Liver (tissue), 9 donors: ENCODE data around the gene IPO9. TPM values are rescaled to one million over a fixed set of nuclear protein-coding genes. Genes with fewer than 3 reads are reported as not detected.

ENCODE experiments used
- DNase-seq: peaks from one replicate; pipeline ENCODE4 v3.0.0-alpha.2; 2017; ENCODE audit warnings: low spot score
- H3K27ac ChIP-seq, 2 donors: one replicate each; pipeline ENCODE4 v1.7.0; 2013; ENCODE audit warnings: inconsistent platforms in 2 of 2, low read length in 2 of 2, control low read depth in 1 of 2, low read depth in 1 of 2, mild to moderate bottlenecking in 1 of 2
- H3K27me3 ChIP-seq, 4 donors: one replicate each; pipeline versions ENCODE4 v1.6.1 to v1.7.0; 2013; ENCODE audit warnings: low read length in 3 of 4, inconsistent platforms in 1 of 4, mild to moderate bottlenecking in 1 of 4, moderate library complexity in 1 of 4; ENCODE audit not compliant: control insufficient read depth in 4 of 4, insufficient read depth in 4 of 4
- H3K36me3 ChIP-seq, 4 donors: one replicate each; pipeline versions ENCODE4 v1.6.1 to v1.7.0; 2013; ENCODE audit warnings: low read length in 3 of 4, mild to moderate bottlenecking in 3 of 4, low read depth in 1 of 4, moderate library complexity in 1 of 4; ENCODE audit not compliant: control insufficient read depth in 4 of 4, insufficient read depth in 3 of 4
- H3K4me1 ChIP-seq, 4 donors: one replicate each; pipeline versions ENCODE4 v1.6.1 to v1.7.0; 2013; ENCODE audit warnings: low read length in 3 of 4, mild to moderate bottlenecking in 3 of 4, moderate library complexity in 1 of 4; ENCODE audit not compliant: control insufficient read depth in 4 of 4, insufficient read depth in 4 of 4
- H3K4me3 ChIP-seq, 3 donors: one replicate each; pipeline versions ENCODE4 v1.6.1 to v1.7.0; 2013; ENCODE audit warnings: low read length in 3 of 3, control low read depth in 1 of 3, low read depth in 1 of 3, mild to moderate bottlenecking in 1 of 3
- H3K9ac ChIP-seq, 2 donors: one replicate each; pipeline ENCODE4 v1.7.0; 2013; ENCODE audit warnings: low read length in 2 of 2, mild to moderate bottlenecking in 2 of 2, moderate library complexity in 2 of 2, control low read depth in 1 of 2, low read depth in 1 of 2
- H3K9me3 ChIP-seq, 4 donors: one replicate each; pipeline versions ENCODE4 v1.6.1 to v1.7.0; 2013; ENCODE audit warnings: low read length in 3 of 4; ENCODE audit not compliant: control insufficient read depth in 4 of 4
- EGR1 ChIP-seq, 2 donors: IDR thresholded peaks; 2 replicates each; pipeline ENCODE4 v1.6.1; 2016 to 2018; ENCODE audit warnings: antibody characterized with exemption in 2 of 2, low read depth in 2 of 2
- FOXA1 ChIP-seq: IDR thresholded peaks from 2 replicates; pipeline ENCODE4 v1.6.1; 2016; ENCODE audit warnings: antibody characterized with exemption
- FOXA2 ChIP-seq: IDR thresholded peaks from 2 replicates; pipeline ENCODE4 v1.6.1; 2016; ENCODE audit warnings: antibody characterized with exemption
- GABPA ChIP-seq, 2 donors: IDR thresholded peaks in 1 of 2; conservative IDR thresholded peaks in 1 of 2; 2 replicates each; pipeline ENCODE4 v1.6.1; 2016; ENCODE audit warnings: antibody characterized with exemption in 2 of 2, mild to moderate bottlenecking in 1 of 2, moderate library complexity in 1 of 2
- HNF4A ChIP-seq, 2 donors: conservative IDR thresholded peaks; 2 replicates each; pipeline ENCODE4 v1.6.1; 2016; ENCODE audit warnings: antibody characterized with exemption in 2 of 2, mild to moderate bottlenecking in 2 of 2
- HNF4G ChIP-seq: IDR thresholded peaks from 2 replicates; pipeline ENCODE4 v1.6.1; 2016; ENCODE audit warnings: antibody characterized with exemption
- JUND ChIP-seq, 2 donors: IDR thresholded peaks; 2 replicates each; pipeline ENCODE4 v1.6.1; 2016; ENCODE audit warnings: antibody characterized with exemption in 2 of 2
- MAX ChIP-seq: IDR thresholded peaks from 2 replicates; pipeline ENCODE4 v1.6.1; 2016; ENCODE audit warnings: antibody characterized with exemption
- NR2F2 ChIP-seq: IDR thresholded peaks from 2 replicates; pipeline ENCODE4 v1.6.1; 2016; ENCODE audit warnings: antibody characterized with exemption
- RAD21 ChIP-seq, 2 donors: IDR thresholded peaks; 2 replicates each; pipeline ENCODE4 v1.6.1; 2016; ENCODE audit warnings: antibody characterized with exemption in 2 of 2, mild to moderate bottlenecking in 2 of 2
- RXRA ChIP-seq, 2 donors: IDR thresholded peaks; 2 replicates each; pipeline ENCODE4 v1.6.1; 2017 to 2018; ENCODE audit warnings: antibody characterized with exemption in 2 of 2, mild to moderate bottlenecking in 1 of 2
- SP1 ChIP-seq: IDR thresholded peaks from 2 replicates; pipeline ENCODE4 v1.6.1; 2018; ENCODE audit warnings: antibody characterized with exemption, mild to moderate bottlenecking
- TAF1 ChIP-seq: conservative IDR thresholded peaks from 2 replicates; pipeline ENCODE4 v1.6.1; 2016; ENCODE audit warnings: antibody characterized with exemption, mild to moderate bottlenecking
- YY1 ChIP-seq: IDR thresholded peaks from 2 replicates; pipeline ENCODE4 v1.6.1; 2016; ENCODE audit warnings: antibody characterized with exemption, mild to moderate bottlenecking
- WGBS: extraction: QIAGEN DNeasy Blood & Tissue Kit; methylation state at CpG from one replicate; pipeline ENCODE4 v1.1.7; 2013; 5-methylcytosine and 5-hydroxymethylcytosine counted together
- polyA plus RNA-seq, 2 donors: library from polyadenylated mRNA; stranded (reverse) in 1 of 2; unstranded in 1 of 2; fragments of 200-250 nt in 1 of 2; fragments of >200 nt in 1 of 2; fragmentation: Nextera tagmentation in 1 of 2; extraction: Ambion mirVana in 1 of 2; gene quantifications; one replicate each; pipeline versions ENCODE4 v1.2.1 to v1.2.3, GENCODE V29; 2013 to 2015
- total RNA-seq, 2 donors: library from RNA; depleted of rRNA; stranded (reverse); fragments of >200 nt; gene quantifications; one replicate each; pipeline ENCODE4 v1.2.3, GENCODE V29; 2014
- TF ChIP-seq, protein P1 (sequence below): fragments of 150-350 bp; IDR thresholded peaks from 2 replicates; pipeline ENCODE4 v1.5.1; 2017; ENCODE audit warnings: improper control_type of control experiment, low read depth, low read length; ENCODE audit not compliant: missing input control
- TF ChIP-seq, protein P2 (sequence below): IDR thresholded peaks from 2 replicates; pipeline ENCODE4 v1.6.1; 2016; ENCODE audit warnings: antibody characterized with exemption
- TF ChIP-seq, protein P3 (sequence below): IDR thresholded peaks from 2 replicates; pipeline ENCODE4 v1.6.1; 2016; ENCODE audit warnings: antibody characterized with exemption, mild to moderate bottlenecking
- donor health status: healthy.
- donor health status: healthy.
- donor health status: healthy.
- donor health status: healthy.
- donor health status: healthy.

IPO9 gene
- total and polyA plus RNA-seq, 4 donors = 6.6 to 22.1 (median 13.6) TPM

DNA sequence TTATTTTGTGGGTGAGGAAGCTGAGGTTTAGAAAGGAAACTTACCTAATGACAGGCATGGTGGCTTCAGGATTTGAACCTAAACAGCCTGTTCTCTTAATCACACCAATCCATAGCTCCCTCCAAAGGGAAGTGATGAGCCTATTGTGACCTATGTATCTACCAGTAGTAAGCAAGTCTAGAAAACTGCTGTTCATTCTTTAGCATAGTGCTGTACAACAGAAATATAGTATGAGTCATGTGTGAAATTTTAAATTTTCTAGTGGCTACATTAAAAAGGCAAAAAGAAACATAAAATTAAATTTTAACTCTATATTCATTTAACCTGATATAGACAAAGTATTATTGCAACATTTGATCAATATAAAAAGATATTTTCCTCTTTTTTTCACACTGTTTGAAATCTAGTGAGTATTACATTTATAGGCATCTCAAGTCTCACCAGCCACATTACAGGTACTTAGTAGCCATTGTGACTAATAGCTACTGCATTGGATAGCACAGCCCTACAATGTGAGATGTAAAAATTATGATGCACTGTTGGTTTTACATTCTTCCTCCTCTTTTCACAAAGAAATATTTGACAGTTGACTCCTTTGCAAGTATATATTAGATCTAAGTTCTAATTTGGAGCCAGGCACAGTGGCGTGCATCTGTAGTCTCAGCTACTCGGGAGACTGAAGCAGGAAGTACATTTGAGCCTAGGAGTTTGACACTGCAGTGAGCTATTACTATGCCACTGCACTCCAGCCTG, 16.6 kb downstream of the IPO9 start (continued):
- TF ChIP-seq, protein P1, sequence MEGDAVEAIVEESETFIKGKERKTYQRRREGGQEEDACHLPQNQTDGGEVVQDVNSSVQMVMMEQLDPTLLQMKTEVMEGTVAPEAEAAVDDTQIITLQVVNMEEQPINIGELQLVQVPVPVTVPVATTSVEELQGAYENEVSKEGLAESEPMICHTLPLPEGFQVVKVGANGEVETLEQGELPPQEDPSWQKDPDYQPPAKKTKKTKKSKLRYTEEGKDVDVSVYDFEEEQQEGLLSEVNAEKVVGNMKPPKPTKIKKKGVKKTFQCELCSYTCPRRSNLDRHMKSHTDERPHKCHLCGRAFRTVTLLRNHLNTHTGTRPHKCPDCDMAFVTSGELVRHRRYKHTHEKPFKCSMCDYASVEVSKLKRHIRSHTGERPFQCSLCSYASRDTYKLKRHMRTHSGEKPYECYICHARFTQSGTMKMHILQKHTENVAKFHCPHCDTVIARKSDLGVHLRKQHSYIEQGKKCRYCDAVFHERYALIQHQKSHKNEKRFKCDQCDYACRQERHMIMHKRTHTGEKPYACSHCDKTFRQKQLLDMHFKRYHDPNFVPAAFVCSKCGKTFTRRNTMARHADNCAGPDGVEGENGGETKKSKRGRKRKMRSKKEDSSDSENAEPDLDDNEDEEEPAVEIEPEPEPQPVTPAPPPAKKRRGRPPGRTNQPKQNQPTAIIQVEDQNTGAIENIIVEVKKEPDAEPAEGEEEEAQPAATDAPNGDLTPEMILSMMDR = no peak

DNA sequence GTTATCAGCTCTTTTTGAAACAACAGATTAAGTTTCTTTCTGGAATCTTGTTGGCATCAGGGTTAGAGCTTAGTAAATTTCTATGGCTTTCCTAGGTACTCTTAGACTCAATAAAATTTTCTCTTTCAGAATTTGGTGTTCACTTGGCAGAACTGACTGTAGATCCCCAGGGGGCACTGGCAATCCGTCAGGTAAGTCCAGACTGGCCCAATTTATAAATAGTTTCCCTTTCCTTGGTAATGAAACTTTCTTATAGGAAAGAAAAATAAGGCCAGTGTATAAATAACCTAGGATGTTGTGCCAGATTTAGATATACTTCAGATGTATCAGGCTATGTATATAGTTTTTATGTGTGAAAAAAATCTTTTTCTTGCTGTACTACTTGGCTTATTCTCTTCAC, 18.2 kb downstream of the IPO9 start:
- no peak overlapping the region for H3K4me3 ChIP-seq
- H3K9me3 ChIP-seq = no peaks in the 10 kb centered on the region
- H3K9ac ChIP-seq = no peak overlapping the region
- WGBS = 76% methylated on average over 1 of the region's 1 CpG
- no peak for DNase-seq
- H3K27ac ChIP-seq = no peak overlapping the region
- H3K27me3 ChIP-seq = no peaks in the 10 kb centered on the region
- peaks cover 0 to 9% (median 4%) of the 10 kb centered on the region in 4 donors for H3K36me3 ChIP-seq
- TF ChIP-seq, protein P2, sequence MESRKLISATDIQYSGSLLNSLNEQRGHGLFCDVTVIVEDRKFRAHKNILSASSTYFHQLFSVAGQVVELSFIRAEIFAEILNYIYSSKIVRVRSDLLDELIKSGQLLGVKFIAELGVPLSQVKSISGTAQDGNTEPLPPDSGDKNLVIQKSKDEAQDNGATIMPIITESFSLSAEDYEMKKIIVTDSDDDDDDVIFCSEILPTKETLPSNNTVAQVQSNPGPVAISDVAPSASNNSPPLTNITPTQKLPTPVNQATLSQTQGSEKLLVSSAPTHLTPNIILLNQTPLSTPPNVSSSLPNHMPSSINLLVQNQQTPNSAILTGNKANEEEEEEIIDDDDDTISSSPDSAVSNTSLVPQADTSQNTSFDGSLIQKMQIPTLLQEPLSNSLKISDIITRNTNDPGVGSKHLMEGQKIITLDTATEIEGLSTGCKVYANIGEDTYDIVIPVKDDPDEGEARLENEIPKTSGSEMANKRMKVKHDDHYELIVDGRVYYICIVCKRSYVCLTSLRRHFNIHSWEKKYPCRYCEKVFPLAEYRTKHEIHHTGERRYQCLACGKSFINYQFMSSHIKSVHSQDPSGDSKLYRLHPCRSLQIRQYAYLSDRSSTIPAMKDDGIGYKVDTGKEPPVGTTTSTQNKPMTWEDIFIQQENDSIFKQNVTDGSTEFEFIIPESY = no peak
- TF ChIP-seq FOXA1 (no peak), SP1 (no peak), RAD21 (IDR thresholded peaks at IDR 0.05) (no peak), EGR1 (IDR thresholded peaks at IDR 0.05; ENCODE audit: low read depth in 2 of 2) (no peak), HNF4A (conservative IDR thresholded peaks at IDR 0.05) (no peak), TAF1 (no peak), MAX (no peak), RXRA (IDR thresholded peaks at IDR 0.05) (no peak)
- peaks cover 12 to 40% (median 31%) of the 10 kb centered on the region in 4 donors for H3K4me1 ChIP-seq

DNA sequence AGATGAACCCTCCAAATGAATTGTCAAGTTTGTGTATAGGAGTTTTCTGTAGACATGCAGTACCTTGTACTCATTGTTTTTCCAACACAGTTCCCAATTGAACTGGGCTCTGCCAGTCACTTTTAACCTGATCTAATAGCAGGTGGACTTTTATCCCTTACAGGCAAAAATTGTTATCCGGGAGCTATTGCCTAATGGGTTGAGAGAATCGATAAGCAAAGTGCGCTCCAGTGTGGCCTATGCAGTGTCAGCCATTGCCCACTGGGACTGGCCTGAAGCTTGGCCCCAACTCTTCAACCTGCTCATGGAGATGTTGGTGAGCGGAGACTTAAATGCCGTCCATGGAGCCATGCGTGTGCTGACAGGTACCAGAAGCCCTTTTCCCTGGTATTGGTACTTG, 19.3 kb downstream of the IPO9 start:
- no peaks in the 10 kb centered on the region for H3K27me3 ChIP-seq
- peaks cover 0 to 19% (median 14%) of the 10 kb centered on the region in 4 donors for H3K36me3 ChIP-seq
- H3K4me1 ChIP-seq = peaks cover 12 to 34% (median 27%) of the 10 kb centered on the region in 4 donors
- 57% methylated on average over 6 of the region's 6 CpGs for WGBS
- H3K9me3 ChIP-seq = no peaks in the 10 kb centered on the region
- DNase-seq = no peak
- H3K9ac ChIP-seq = no peak overlapping the region
- peak overlapping the region; percentile 10 to 66 for H3K27ac ChIP-seq
- no peak overlapping the region for H3K4me3 ChIP-seq
- TF ChIP-seq YY1 = peak; percentile 94
- peak; percentile 53 to 76 for TF ChIP-seq JUND (IDR thresholded peaks at IDR 0.05)
- TF ChIP-seq, protein P3, sequence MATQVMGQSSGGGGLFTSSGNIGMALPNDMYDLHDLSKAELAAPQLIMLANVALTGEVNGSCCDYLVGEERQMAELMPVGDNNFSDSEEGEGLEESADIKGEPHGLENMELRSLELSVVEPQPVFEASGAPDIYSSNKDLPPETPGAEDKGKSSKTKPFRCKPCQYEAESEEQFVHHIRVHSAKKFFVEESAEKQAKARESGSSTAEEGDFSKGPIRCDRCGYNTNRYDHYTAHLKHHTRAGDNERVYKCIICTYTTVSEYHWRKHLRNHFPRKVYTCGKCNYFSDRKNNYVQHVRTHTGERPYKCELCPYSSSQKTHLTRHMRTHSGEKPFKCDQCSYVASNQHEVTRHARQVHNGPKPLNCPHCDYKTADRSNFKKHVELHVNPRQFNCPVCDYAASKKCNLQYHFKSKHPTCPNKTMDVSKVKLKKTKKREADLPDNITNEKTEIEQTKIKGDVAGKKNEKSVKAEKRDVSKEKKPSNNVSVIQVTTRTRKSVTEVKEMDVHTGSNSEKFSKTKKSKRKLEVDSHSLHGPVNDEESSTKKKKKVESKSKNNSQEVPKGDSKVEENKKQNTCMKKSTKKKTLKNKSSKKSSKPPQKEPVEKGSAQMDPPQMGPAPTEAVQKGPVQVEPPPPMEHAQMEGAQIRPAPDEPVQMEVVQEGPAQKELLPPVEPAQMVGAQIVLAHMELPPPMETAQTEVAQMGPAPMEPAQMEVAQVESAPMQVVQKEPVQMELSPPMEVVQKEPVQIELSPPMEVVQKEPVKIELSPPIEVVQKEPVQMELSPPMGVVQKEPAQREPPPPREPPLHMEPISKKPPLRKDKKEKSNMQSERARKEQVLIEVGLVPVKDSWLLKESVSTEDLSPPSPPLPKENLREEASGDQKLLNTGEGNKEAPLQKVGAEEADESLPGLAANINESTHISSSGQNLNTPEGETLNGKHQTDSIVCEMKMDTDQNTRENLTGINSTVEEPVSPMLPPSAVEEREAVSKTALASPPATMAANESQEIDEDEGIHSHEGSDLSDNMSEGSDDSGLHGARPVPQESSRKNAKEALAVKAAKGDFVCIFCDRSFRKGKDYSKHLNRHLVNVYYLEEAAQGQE = peak; percentile 74
- TF ChIP-seq NR2F2 = no peak
- TF ChIP-seq, protein P1 = peak; percentile 42
- TF ChIP-seq HNF4A (conservative IDR thresholded peaks at IDR 0.05) = peak; percentile 95 to 96
- TF ChIP-seq RXRA (IDR thresholded peaks at IDR 0.05) = peak; percentile 81 to 90
- TF ChIP-seq FOXA2 = no peak
- TF ChIP-seq MAX = peak; percentile 79
- TF ChIP-seq, protein P2 = peak; percentile 78
- TF ChIP-seq FOXA1 = peak; percentile 8
- peak in 1 of 2 donors; percentile 20 for TF ChIP-seq GABPA (IDR thresholded peaks at IDR 0.05 in 1 of 2, conservative IDR thresholded peaks at IDR 0.05 in 1 of 2)
- peak; percentile 82 for TF ChIP-seq HNF4G
- peak; percentile 90 for TF ChIP-seq SP1
